Brain microvascular endothelial cell (primary cell): ENCODE data around the gene ARHGAP22.

Experiments used
- DNase-seq: peaks from one replicate; pipeline ENCODE4 v3.0.0-alpha.2; 2020
- H3K27ac ChIP-seq: fragments of 250-450 bp; sonication (Bioruptor Pico); 2 replicates; pipeline ENCODE4 v1.5.1; 2020; ENCODE audit warnings: mild to moderate bottlenecking, moderate library complexity
- H3K27me3 ChIP-seq: fragments of 250-450 bp; sonication (Bioruptor Pico); replicated peaks from 2 replicates; pipeline ENCODE4 v1.5.1; 2020; ENCODE audit warnings: mild to moderate bottlenecking
- H3K36me3 ChIP-seq: fragments of 250-450 bp; sonication (Bioruptor Pico); replicated peaks from 2 replicates; pipeline ENCODE4 v1.5.1; 2020; ENCODE audit warnings: mild to moderate bottlenecking
- H3K4me3 ChIP-seq: 2 replicates; pipeline ENCODE4 v1.5.1; 2011; ENCODE audit warnings: low read depth, mild to moderate bottlenecking, control low read depth, low read length, moderate library complexity
- in situ Hi-C: cut with HindIII; loops from 2 replicates; pipeline ENCODE4 v1.10.0; 2017; ENCODE audit warnings: low sequenced_read_pairs, low pct_ligation_motif_present
- TF ChIP-seq, protein P1 (sequence below): IDR thresholded peaks from 2 replicates; pipeline ENCODE4 v1.5.1; 2011; ENCODE audit warnings: low read depth, mild to moderate bottlenecking, moderate library complexity, low read length, control low read depth, inconsistent platforms; ENCODE audit errors: missing control alignments

The ARHGAP22 gene

DNA sequence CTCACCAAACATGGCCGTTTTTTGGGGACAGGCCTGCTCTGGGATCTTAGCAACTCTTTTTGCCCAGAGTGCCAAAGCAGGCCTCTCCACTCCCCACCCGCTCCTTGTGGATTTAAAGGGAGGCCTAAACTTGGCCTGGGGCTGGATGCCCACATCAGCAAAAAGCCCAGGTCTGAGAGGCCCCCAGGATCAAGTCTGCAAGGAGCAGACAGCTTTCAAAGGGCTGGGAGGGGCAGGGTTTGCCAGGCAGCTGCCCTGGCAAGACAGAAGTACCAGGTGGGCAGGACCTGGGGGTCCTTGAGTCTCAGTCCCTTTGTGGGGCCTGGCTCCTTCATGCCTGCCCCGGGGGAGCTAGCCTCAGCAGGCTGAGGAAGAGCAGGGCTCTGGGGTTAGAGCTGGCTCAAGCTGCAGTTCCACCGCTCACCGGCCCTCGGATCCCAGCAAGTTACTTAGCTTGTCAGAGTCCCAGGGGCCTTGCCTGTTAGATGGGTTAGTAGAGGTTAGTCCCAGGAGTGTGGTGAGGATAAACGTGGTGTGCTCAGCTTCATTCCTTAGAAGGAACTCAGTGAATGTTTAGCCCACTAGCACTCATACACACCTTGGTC is 56.2 kb downstream of the ARHGAP22 start:
- H3K27ac ChIP-seq, result no peak overlapping the region
- no peaks in the 10 kb centered on the region for H3K27me3 ChIP-seq
- no peak overlapping the region for H3K4me3 ChIP-seq
- TF ChIP-seq, protein P1, sequence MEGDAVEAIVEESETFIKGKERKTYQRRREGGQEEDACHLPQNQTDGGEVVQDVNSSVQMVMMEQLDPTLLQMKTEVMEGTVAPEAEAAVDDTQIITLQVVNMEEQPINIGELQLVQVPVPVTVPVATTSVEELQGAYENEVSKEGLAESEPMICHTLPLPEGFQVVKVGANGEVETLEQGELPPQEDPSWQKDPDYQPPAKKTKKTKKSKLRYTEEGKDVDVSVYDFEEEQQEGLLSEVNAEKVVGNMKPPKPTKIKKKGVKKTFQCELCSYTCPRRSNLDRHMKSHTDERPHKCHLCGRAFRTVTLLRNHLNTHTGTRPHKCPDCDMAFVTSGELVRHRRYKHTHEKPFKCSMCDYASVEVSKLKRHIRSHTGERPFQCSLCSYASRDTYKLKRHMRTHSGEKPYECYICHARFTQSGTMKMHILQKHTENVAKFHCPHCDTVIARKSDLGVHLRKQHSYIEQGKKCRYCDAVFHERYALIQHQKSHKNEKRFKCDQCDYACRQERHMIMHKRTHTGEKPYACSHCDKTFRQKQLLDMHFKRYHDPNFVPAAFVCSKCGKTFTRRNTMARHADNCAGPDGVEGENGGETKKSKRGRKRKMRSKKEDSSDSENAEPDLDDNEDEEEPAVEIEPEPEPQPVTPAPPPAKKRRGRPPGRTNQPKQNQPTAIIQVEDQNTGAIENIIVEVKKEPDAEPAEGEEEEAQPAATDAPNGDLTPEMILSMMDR, result no peak
- in situ Hi-C loops, result no loop called here
- peaks cover 15% of the 10 kb centered on the region for H3K36me3 ChIP-seq
- DNase-seq, result no peak

DNA sequence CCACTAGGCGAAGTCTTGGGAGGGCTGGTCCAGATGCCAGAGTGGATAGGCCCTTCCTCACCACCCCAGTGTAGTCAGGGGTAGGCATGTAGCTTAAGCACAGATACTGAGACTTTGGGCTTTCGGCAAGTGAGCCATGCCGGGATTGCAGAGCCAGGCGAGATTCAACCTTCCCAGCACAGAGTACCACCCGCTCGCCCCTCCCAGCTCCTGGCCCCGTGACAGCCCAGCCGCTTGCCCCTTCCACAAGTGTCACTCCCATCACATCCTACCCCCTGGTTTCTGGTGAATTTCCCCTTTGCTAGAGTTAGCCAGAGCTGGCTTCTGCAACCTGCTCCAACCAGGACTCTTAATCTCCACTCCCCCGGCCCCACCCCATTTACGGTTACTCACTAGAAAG is 56.9 kb downstream of the ARHGAP22 start:
- TF ChIP-seq, protein P1, result no peak
- Histone ChIP-seq H3K27me3 (no peaks in the 10 kb centered on the region), H3K4me3 (no peak overlapping the region), H3K27ac (no peak overlapping the region), H3K36me3 (peaks cover 15% of the 10 kb centered on the region)
- no peak for DNase-seq
- in situ Hi-C loops, result no loop called here

- Histone ChIP-seq H3K27me3 (no peaks in the 10 kb centered on the region), H3K4me3 (no peak overlapping the region), H3K36me3 (peaks cover 15% of the 10 kb centered on the region), H3K27ac (no peak overlapping the region)
- DNase-seq, result no peak
- TF ChIP-seq, protein P1, result no peak
- in situ Hi-C loops, result no loop called here
Measured at GRCh38 chr10:48547061-48547895, 57.6 kb downstream of the ARHGAP22 start.

DNA sequence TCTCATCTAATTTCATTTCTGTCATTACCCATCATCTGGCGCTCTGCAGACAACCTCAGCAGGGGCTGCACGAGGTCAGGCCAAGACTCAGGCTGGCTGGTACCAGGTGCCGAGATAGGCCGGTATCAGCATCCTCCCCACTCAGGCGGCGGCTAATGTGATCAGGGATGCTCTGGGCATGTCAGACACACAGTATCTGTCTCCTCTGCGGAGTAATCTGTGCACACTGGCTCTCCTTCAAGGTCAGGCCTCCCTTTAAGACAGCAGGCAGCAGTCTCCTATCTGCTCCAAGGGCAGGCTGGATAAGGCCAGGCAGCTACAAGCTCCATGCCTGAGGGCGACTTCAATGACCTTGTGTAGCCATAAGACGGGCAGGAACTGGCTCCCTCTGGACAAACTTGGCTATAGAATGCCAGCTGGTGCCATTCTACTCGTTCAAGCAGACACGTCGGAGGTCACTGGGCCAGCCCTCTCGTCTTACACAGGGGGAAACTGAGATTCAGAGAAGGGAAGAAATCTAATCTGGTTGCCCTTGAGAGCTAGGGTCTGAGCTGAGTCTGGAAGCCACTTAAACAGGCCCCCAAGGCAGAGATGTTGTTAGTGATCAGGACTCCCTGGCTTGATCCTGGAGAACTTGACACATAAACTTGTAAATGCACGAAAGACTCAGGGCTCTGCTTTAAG is 59.3 kb downstream of the ARHGAP22 start:
- no peak for DNase-seq
- no peaks in the 10 kb centered on the region for H3K27me3 ChIP-seq
- H3K4me3 ChIP-seq, result no peak overlapping the region
- H3K36me3 ChIP-seq, result peaks cover 14% of the 10 kb centered on the region
- TF ChIP-seq, protein P1, result no peak
- in situ Hi-C loops, result no loop called here
- H3K27ac ChIP-seq, result no peak overlapping the region

GRCh38 chr10:48543182-48543844 is 61.6 kb downstream of the ARHGAP22 start:
- TF ChIP-seq, protein P1, result no peak
- DNase-seq, result no peak
- peaks cover 8% of the 10 kb centered on the region for H3K36me3 ChIP-seq
- no peak overlapping the region for H3K4me3 ChIP-seq
- in situ Hi-C loops, result no loop called here
- no peaks in the 10 kb centered on the region for H3K27me3 ChIP-seq
- no peak overlapping the region for H3K27ac ChIP-seq
